SH-SY5Y (cell line): ENCODE measurements around the gene SLC9A9.

Source experiments
- GATA2 ChIP-seq: IDR thresholded peaks from 2 replicates; pipeline ENCODE4 v1.6.1; 2011; ENCODE audit warnings: mild to moderate bottlenecking, low read depth, low read length
- GATA3 ChIP-seq: IDR thresholded peaks from 2 replicates; pipeline ENCODE4 v1.6.1; 2011; ENCODE audit warnings: low read depth, mild to moderate bottlenecking, low read length, moderate library complexity

DNA sequence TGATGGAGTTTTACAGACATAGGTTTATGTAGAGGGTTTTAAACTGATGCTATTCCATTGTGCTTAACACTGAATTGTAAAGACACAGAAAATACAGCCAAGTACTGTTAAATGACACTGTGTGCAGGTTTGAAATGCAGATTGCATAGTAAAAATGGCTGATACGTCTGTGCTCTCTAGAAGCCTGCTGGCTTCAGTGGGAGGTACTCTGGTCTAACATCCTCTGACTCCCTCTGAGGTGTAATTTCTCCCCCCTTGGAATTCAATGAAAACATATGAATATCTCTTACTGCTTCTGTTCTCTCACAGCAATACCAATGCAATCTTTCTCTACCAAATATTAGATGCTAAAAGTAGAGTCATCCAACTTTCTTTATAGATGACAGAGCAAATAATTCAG, 176.6 kb downstream of the SLC9A9 start:
- TF ChIP-seq GATA3 (no peak), GATA2 (no peak)
